GM21825 (cell line): ENCODE measurements around the gene TNP2.

Source experiments
- ATAC-seq: cut with Tn5 transposase; IDR thresholded peaks from one replicate; pipeline ENCODE4 v1.9.1; 2021; ENCODE audit warnings: mild to moderate bottlenecking, moderate library complexity; ENCODE audit not compliant: unreplicated experiment

The TNP2 gene

GRCh38 chr16:11258553-11259492 is 10.3 kb downstream of the TNP2 start:
- no peak for ATAC-seq

- ATAC-seq = no peak
Observed at GRCh38 chr16:11257131-11257938, 11.8 kb downstream of the TNP2 start.

GRCh38 chr16:11256661-11257130 is 12.4 kb downstream of the TNP2 start:
- no peak for ATAC-seq

- ATAC-seq = peak; percentile 42
Observed at GRCh38 chr16:11255737-11256660, 13.1 kb downstream of the TNP2 start, which contains the start of gene SOCS1. TSS of gene SOCS1 (minus strand) at chr16:11256204. CDS start at chr16:11255478, 726 bp downstream.

- ATAC-seq = peak; percentile 0
Observed at GRCh38 chr16:11254913-11255736, 14.0 kb downstream of the TNP2 start.

GRCh38 chr16:11253995-11254912 is 14.9 kb downstream of the TNP2 start:
- no peak for ATAC-seq

- ATAC-seq = no peak
Observed at GRCh38 chr16:11253009-11253994, 15.8 kb downstream of the TNP2 start.

GRCh38 chr16:11252482-11252931 is 16.6 kb downstream of the TNP2 start:
- ATAC-seq = no peak

GRCh38 chr16:11251525-11252481 is 17.3 kb downstream of the TNP2 start:
- ATAC-seq = no peak

GRCh38 chr16:11250786-11251524 is 18.2 kb downstream of the TNP2 start:
- ATAC-seq = no peak

- no peak for ATAC-seq
Observed at GRCh38 chr16:11250091-11250785, 18.9 kb downstream of the TNP2 start.

GRCh38 chr16:11249233-11250061 is 19.7 kb downstream of the TNP2 start:
- ATAC-seq = no peak

GRCh38 chr16:11248133-11248532 is 21.0 kb downstream of the TNP2 start:
- ATAC-seq = no peak

GRCh38 chr16:11245988-11246387 is 23.1 kb downstream of the TNP2 start:
- ATAC-seq = no peak
